Duodenal mucosa (tissue), 2 donors: Measurements from ENCODE around the gene MANEA.
"Not testable (repeated sequence)": the region's sequence is repeated elsewhere in the genome, so short reads cannot be mapped to it uniquely, and the experiment has no call there.

Source experiments
- H3K27ac ChIP-seq: one replicate; pipeline ENCODE4 v1.7.0; 2013; ENCODE audit warnings: low read depth, low read length
- H3K27me3 ChIP-seq, 2 donors: one replicate each; pipeline ENCODE4 v1.7.0; 2013; ENCODE audit warnings: low read length in 2 of 2, control low read depth in 1 of 2; ENCODE audit not compliant: insufficient read depth in 2 of 2, control insufficient read depth in 1 of 2
- H3K36me3 ChIP-seq, 2 donors: one replicate each; pipeline ENCODE4 v1.7.0; 2013; ENCODE audit warnings: low read length in 2 of 2, control low read depth in 1 of 2; ENCODE audit not compliant: insufficient read depth in 2 of 2, control insufficient read depth in 1 of 2
- H3K4me1 ChIP-seq, 2 donors: one replicate each; pipeline ENCODE4 v1.7.0; 2013; ENCODE audit warnings: low read length in 2 of 2, control low read depth in 1 of 2; ENCODE audit not compliant: insufficient read depth in 2 of 2, control insufficient read depth in 1 of 2
- H3K4me3 ChIP-seq, 2 donors: one replicate each; pipeline ENCODE4 v1.7.0; 2013; ENCODE audit warnings: low read length in 2 of 2, low read depth in 1 of 2
- H3K9ac ChIP-seq, 2 donors: one replicate each; pipeline ENCODE4 v1.7.0; 2013; ENCODE audit warnings: low read length in 2 of 2, low read depth in 1 of 2
- H3K9me3 ChIP-seq, 2 donors: one replicate each; pipeline ENCODE4 v1.7.0; 2013; ENCODE audit warnings: low read length in 2 of 2, control low read depth in 1 of 2; ENCODE audit not compliant: control insufficient read depth in 1 of 2

MANEA gene

DNA sequence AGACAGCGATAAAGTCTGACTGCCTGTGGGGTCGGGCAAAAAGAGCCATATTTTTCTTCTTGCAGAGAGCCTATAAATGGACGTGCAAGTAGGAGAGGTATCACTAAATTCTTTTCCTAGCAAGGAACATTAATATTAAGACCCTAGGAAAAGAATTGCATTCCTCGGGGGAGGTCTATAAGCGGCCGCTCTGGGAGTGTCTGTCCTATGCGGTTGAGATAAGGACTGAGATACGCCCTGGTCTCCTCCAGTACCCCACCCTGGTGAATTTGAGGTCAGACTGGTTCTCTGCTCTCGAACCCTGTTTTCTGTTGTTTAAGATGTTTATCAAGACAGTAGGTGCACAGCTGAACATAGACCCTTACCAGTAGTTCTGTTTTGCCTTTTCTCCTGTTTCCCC is 6.9 kb downstream of the MANEA start:
- not testable (repeated sequence) for H3K9ac ChIP-seq, H3K9me3 ChIP-seq, H3K36me3 ChIP-seq, H3K4me1 ChIP-seq, H3K27ac ChIP-seq, H3K27me3 ChIP-seq, H3K4me3 ChIP-seq

DNA sequence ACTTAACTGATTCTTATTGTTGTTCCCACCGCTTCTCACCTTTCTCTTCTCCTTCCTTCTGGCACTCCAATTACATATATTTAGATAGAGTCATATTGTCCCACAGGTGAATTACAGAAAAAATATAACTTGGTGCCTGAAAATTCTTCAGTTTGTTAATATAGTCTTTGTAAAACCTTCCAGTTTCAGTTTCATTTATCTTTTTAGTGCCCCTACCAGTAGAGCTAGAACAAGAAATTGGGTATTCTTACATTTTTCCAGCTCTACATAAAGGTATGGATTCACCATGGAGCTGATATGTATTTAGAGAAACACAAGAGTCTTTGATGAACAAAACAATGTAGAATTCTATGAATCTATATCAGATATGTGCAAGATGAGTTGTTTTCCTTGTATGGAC is 10.7 kb downstream of the MANEA start:
- no peaks in the 10 kb centered on the region for H3K27me3 ChIP-seq
- peaks cover 0 to 5% of the 10 kb centered on the region in 2 donors for H3K9me3 ChIP-seq
- no peak overlapping the region for H3K9ac ChIP-seq
- peaks cover 0 to 1% of the 10 kb centered on the region in 2 donors for H3K4me1 ChIP-seq
- H3K27ac ChIP-seq, result no peak overlapping the region
- no peak overlapping the region for H3K4me3 ChIP-seq
- no peaks in the 10 kb centered on the region for H3K36me3 ChIP-seq

DNA sequence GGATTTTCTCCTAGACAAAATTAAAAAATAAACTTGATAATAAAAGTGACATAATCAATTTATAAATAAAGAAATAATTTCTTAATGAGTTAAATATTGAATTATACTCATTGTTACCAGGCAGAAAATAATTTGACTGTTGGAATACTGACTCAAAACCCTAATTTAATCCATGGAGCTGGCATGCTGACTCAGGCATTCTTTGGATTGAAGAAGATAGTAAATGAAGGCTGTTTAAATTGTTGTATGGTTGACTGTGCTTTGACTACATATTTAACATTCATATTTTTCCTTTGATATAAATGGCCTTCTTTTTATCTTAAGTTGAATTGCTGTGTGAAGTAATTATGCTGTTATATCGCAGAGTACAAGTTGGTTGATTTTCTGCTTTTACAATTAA is 11.7 kb downstream of the MANEA start:
- Histone ChIP-seq H3K4me1 (peaks cover 0 to 3% of the 10 kb centered on the region in 2 donors), H3K27ac (no peak overlapping the region), H3K9ac (no peak overlapping the region), H3K9me3 (peaks cover 0 to 5% of the 10 kb centered on the region in 2 donors), H3K36me3 (no peaks in the 10 kb centered on the region), H3K27me3 (no peaks in the 10 kb centered on the region), H3K4me3 (no peak overlapping the region)

DNA sequence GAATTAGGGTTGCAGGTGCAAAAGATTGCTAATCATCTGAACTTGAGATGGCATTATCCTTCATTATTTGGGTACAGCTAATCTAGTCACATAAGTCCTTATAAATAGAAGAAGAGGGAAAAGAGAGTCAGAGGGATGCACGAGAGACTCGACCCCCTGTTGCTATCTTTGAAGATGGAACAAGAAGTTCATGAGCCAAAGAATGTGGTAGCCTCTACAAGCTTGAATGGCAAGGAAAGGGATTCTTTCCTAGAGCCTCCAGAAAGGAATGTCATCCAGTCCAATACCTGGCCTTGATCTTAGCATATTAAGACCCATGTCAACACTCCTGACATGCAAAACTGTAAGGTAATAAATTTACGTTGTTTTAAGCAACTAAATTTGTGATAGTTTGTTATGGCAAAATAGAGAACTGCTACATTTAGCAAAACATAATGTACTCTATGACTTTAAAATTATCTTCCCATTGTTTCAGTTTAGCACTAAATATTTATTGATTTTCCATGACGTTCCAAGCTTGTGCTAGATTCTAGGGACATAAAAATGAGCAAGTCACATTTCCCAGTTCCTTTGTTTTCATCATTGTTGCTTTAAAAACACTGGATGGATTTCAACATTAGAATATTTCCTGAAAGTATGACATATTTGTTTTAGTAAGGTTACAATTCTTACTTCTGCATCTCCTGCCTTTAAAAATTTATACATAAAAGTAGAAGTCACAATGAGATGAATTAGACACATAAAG is 12.7 kb downstream of the MANEA start:
- H3K9ac ChIP-seq, result no peak overlapping the region
- H3K9me3 ChIP-seq, result no peaks in the 10 kb centered on the region
- H3K27ac ChIP-seq, result no peak overlapping the region
- H3K4me3 ChIP-seq, result no peak overlapping the region
- H3K4me1 ChIP-seq, result peaks cover 0 to 3% of the 10 kb centered on the region in 2 donors
- no peaks in the 10 kb centered on the region for H3K36me3 ChIP-seq
- no peaks in the 10 kb centered on the region for H3K27me3 ChIP-seq

DNA sequence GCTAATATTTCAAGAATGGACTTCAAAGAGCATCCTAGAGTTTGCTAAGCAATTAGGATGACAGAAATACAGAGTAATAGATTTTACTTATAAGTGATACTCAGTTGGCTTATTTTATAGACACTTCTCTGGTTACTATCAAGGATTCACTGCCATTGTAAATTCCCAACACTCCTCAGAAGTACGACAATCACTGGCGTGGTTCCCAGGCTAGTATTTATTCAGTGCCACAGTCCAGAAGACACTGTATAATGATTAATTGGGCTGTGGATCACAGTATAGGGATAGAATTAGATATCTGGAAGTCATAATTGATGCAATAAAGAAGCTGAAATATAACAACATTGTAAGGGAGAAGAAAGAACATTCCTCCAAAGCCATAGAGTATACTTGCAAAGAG is 15.7 kb downstream of the MANEA start:
- H3K27ac ChIP-seq, result no peak overlapping the region
- H3K27me3 ChIP-seq, result no peaks in the 10 kb centered on the region
- no peak overlapping the region for H3K4me3 ChIP-seq
- H3K9me3 ChIP-seq, result no peaks in the 10 kb centered on the region
- H3K9ac ChIP-seq, result no peak overlapping the region
- no peaks in the 10 kb centered on the region for H3K36me3 ChIP-seq
- peaks cover 0 to 3% of the 10 kb centered on the region in 2 donors for H3K4me1 ChIP-seq

DNA sequence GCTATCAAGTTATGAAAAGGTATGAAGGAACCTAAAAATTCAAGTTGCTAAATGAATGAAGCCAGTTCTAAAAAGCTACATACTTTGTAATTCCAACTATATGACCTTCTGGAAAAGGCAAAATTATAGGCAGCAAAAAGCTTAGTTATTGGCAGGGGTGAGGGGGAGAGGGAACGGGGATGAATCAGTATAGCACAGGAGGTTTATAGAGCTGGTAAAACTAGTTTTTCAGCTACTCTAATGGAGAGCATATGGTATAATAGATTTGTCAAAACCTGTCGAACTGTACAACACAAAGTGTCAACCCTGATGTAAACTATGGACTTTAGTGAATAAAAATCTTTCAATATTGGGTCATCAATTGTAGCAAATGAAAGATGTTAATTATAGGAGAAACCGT is 18.7 kb downstream of the MANEA start:
- Histone ChIP-seq H3K36me3 (no peaks in the 10 kb centered on the region), H3K9me3 (no peaks in the 10 kb centered on the region), H3K9ac (no peak overlapping the region), H3K27me3 (no peaks in the 10 kb centered on the region), H3K4me3 (no peak overlapping the region), H3K4me1 (peaks cover 0 to 3% of the 10 kb centered on the region in 2 donors), H3K27ac (no peak overlapping the region)

DNA sequence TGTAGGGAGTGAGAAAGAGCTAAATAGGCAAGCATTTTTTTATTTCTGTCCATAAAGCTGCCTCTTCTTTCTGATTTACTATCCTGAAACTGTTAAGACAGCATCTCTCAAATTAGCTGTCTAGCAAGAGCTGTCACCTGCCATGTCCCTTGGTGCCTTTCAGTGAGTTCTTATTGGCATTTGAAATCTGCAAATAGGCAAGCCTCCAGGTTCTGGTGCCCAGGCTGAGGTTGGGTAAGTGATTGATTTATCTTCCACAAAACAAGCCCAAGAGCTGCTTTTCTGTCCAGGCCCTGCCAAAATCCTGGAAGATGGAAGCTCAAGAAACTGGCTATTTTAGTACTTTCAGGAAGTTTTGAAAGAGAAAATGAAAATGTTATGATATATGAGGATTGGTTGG is 22.4 kb downstream of the MANEA start:
- Histone ChIP-seq H3K9ac (no peak overlapping the region), H3K4me3 (no peak overlapping the region)

DNA sequence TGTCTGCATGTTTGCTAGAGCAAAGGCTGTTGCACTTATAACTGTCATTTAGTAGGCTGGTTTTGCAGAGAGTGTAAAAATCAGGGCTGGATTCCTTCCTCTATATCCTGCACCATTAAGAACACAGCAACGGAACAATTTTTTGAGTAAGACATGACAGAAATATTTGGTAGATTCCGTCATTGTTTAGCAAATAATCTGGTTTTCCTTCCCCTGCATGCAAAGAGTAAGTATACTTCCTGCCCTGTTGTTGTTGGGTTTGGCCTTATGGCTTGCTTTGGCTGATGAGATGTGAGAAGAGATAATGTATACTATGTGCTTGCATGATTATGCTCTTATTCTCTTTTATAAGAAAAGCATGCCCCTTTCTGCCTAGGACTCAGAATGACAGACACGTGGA is 23.8 kb downstream of the MANEA start:
- Histone ChIP-seq H3K27me3 (no peaks in the 10 kb centered on the region), H3K9me3 (no peaks in the 10 kb centered on the region), H3K4me3 (no peak overlapping the region), H3K4me1 (no peaks in the 10 kb centered on the region), H3K27ac (no peak overlapping the region), H3K9ac (no peak overlapping the region), H3K36me3 (peaks cover 0 to 8% of the 10 kb centered on the region in 2 donors)

More for the DNA sequence above, 22.4 kb downstream of the MANEA start:
- H3K4me1 ChIP-seq, result no peaks in the 10 kb centered on the region
- no peaks in the 10 kb centered on the region for H3K36me3 ChIP-seq
- no peaks in the 10 kb centered on the region for H3K27me3 ChIP-seq
- no peak overlapping the region for H3K27ac ChIP-seq
- no peaks in the 10 kb centered on the region for H3K9me3 ChIP-seq

DNA sequence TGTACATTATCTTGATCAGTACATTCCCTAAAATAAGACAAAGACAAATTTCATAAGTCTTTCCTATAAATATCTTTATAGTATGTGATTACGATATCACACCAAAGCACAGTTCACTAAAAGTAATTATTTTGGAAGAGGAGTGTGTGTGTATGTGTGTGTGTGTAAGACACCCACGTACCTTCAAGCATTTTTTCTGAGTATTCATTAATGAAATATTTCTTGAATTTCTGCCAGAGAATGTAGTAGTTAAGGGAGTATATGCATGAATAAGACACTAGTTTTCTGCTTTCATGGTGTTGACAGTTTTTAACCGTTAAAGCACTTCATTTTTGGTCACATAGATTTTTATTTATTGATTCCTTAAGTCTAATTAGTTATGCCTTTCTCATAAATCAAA is 36.8 kb downstream of the MANEA start:
- no peak overlapping the region for H3K9ac ChIP-seq
- H3K36me3 ChIP-seq, result no peaks in the 10 kb centered on the region
- no peaks in the 10 kb centered on the region for H3K9me3 ChIP-seq
- H3K4me3 ChIP-seq, result no peak overlapping the region
- no peaks in the 10 kb centered on the region for H3K27me3 ChIP-seq
- no peak overlapping the region for H3K27ac ChIP-seq
- no peaks in the 10 kb centered on the region for H3K4me1 ChIP-seq

DNA sequence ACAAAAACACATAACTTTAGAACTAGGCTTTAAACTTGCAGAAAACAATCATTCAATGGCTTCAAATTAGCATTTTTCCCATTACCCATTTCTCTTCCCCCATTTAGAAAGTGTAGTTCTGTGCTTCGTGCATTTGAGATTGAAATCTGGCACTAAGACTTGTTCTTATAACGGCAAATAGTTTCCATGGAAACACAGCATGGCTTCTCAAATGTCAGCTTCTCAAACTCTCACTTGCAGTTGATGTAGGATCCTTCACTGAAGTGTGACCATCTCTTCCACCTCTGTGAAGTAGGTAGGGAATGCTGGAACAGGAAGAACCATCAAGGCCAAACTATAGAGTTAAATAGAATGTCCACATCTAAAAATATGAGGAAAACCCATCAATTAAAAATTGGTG is 52.2 kb downstream of the MANEA start:
- no peaks in the 10 kb centered on the region for H3K4me1 ChIP-seq

More for the DNA sequence above, 52.2 kb downstream of the MANEA start:
- no peak overlapping the region for H3K4me3 ChIP-seq
- no peaks in the 10 kb centered on the region for H3K27me3 ChIP-seq
- H3K36me3 ChIP-seq, result no peaks in the 10 kb centered on the region
- H3K27ac ChIP-seq, result no peak overlapping the region
- H3K9me3 ChIP-seq, result no peaks in the 10 kb centered on the region
- H3K9ac ChIP-seq, result no peak overlapping the region
